ACHN (cell line): ENCODE results near the gene DBH.

Experiments used
- DNase-seq: peaks from one replicate; pipeline ENCODE4 v3.0.0-alpha.2; 2015
- in situ Hi-C: cut with HindIII; loops from 2 replicates; pipeline ENCODE4 v1.10.0; 2017; ENCODE audit warnings: low sequenced_read_pairs, low pct_ligation_motif_present, low pct_unique_long_range_greater_than_20kb

The DBH gene

DNA sequence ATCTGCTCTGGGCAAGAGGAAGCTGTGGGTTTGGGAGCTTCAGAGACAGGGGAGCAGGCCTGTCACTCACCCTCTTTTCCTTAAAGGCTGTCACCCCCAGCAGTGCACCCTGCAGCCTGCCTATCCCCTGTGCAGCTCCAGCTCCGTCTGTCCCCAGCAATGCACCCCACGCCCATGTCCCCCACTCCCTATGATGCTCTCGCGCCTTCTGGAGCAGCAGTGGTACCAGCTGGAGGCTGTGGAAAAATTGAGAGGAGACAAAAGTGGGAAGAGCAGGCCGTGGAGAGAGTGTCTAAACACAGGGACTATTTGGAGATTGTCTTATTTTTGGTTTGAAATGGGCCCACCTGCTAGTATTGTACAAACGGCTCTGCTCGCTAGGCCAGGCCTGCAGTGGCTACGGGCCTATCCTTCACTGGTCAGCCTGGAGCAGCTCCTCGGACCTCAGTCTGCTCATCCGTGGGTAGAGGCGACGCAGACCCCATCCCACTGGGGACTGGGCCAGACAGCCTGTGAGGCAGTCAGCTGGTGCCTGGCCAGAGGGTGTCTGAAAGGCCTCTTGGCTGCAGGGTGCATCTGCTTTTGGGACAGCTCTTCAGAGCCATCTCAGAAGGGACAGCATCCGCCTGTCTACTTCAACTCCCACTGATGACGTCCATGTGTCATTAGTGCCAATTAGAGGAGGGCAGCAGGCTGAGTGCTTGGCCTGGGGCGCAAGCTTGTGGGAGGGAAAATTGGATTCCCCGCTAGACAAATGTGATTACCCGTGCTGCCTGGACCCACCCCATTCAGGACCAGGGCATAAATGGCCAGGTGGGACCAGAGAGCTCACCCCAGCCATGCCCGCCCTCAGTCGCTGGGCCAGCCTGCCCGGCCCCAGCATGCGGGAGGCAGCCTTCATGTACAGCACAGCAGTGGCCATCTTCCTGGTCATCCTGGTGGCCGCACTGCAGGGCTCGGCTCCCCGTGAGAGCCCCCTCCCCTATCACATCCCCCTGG is at the start of gene DBH:
DBH (plus strand) TSS at position 831 of the 999 bp plus-strand sequence; CDS start at position 840, 9 bp downstream.
- DNase-seq: no peak
- in situ Hi-C loops: no loop called here

DNA sequence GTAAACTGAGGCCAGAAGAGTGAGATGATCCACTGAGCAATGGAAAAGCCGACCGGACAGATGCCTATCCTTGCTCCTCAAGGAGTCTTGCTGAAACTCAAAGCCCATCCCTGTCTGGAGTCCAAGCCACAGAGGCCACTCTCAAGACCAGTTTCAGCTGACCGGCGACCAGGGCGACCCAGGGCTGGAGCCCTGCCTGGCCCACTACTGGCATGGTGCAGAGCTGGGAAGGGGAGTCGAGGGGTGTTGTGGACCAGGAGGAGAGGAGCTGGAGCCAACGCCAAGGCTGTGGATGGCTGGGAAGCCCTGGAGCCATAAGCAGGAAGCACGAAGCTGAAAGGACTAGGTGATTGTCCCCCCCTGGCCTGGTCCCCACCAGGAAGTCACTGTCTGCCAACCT is 49.1 kb upstream of the DBH start:
- no peak for DNase-seq
- in situ Hi-C loops: no loop called here

DNA sequence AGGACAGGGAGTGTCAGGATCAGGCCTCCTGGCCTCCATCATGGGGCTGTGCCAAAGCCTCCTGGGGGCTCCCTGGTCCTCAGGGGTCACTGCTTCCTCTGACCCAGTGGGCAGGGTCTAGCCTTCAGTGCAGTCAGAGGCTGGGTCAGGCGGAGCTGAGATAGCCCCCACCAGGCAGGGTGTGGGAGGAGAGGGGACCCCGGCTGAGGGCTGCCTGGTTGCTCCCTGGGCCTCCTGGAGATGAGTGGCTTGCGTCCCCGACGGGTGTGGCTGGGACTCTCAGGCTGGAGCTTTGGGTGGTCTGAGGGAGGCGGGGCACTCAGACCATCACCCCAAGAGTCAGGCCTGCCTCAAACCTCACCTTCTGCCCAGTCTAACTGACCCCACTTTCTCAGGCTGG is 48.7 kb upstream of the DBH start:
- in situ Hi-C loops: no loop called here
- DNase-seq: no peak

- no peak for DNase-seq
- in situ Hi-C loops: no loop called here
Measured at GRCh38 chr9:133589454-133590227, 46.5 kb upstream of the DBH start.

DNA sequence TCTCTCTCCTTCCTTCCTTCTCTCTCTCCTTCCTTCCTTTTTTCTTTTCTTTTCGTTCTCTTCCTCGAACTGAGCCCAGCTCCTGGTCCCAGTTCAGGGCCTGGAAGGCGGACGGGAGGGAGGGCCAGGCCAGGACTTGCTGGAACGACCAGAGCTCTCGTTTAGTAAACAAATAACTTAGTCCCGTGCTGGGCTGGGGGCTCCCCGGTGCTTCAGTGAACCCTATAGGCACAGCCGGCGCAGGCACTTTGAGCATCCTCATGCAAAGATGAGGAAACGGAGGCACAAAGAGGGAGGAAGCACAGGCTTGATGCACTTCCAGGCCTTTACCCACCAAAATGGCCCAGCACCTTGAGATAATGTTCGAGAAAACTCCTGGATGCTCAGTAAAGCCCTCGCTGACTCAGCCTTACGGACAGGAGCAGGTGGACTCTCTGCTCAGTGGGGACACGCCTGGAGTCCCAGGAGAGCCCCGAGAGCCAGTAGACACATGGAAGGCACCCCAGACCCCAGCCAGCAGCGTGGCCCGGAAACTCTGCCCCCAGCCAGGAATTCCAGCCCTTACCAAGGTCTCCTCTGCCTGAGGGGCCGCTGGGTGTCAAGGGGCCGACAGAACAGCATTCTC is 45.8 kb upstream of the DBH start:
- in situ Hi-C loops: no loop called here
- no peak for DNase-seq

DNA sequence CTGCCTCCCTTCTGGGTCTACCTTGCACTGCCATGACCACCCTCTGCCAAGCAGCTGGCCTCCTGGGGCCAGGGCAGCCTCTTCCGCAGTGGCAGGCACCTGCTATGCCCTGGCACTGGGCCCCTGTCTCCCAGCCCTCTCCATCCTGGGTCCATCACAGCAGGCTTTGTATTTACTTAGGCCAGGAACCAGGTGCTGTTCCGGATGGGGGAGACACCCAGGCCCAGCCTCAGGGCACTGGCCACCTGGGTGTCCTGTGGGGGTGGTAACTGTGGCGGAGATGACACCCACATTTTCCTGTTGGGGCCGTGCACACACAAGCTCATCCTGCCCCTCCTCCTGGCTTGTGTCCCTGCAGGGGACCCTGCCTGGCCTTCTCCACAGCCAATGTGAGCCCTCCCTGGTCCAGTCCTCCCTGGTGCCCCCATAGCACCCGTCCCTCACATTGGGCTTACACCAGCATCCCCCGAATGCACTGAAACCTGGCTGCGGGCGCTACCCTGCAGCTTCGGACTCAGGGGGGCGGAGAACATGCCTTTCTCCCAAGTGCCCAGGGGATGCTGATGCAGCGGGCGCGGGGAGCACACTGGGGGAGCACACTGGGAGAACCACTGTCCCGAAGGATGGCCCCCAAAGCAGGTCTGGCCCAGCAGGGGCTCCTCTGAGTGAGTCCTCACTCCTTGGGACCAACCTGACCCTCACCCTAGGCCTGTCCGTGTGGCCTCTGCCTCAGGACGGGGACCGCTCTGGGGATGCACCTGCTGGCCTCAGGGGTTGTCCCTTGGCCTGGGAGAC is 44.9 kb upstream of the DBH start:
- in situ Hi-C loops: no loop called here
- no peak for DNase-seq

DNA sequence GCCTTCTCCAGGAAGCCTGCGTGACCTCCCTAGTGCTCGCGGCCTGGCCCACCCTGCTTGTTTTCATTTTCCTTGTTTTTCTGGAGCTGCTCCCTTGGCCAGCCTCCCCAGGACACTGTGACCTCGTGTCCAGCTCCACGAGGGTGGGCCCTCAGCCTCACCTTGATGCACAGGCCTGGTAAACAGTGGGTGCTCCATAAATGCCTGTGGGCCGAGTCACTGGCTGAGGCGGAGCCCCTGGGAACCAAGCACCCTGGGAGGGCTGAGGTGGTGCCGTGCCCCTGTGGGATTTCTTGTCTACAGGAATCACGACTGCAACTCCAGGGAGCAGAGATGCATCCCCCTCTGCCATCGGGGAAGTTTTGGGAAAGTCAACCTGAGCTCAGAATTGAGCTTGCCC is 44.2 kb upstream of the DBH start:
- in situ Hi-C loops: no loop called here
- DNase-seq: no peak

DNA sequence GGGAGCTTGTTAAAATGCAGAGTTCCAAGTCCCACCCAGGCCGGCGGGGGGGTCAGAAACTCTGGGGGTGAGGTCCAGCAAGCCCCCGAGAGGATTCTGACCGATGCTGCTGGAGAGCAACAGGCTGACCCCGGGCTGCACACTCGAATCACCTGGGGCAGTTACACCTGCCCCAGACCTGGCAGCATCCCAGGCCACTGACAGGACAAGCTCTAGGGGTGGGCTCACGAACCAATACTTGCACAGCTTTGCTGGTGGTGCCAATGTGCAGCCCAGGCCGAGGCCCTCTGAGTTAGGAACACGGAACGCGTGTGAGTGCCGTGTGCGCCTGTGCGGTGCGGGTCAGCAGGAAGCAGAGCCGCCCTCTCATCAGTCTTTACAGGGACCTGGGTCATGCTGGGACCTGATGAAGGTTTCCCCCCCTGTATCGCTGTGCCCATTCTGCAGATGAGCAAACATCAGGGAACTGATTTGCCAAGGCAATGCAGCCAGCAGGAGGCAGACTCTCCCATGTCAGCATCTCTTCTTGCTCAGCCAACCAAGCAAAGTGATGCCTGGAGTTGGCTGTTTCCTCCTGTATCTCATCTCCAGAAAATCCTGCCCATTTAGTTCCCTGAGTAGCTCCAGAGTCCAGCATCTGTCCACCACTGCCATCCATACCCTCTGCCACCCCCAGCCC is 43.3 kb upstream of the DBH start:
- no peak for DNase-seq
- in situ Hi-C loops: no loop called here

- DNase-seq: no peak
- in situ Hi-C loops: no loop called here
Measured at GRCh38 chr9:133593587-133594253, 42.4 kb upstream of the DBH start.

DNA sequence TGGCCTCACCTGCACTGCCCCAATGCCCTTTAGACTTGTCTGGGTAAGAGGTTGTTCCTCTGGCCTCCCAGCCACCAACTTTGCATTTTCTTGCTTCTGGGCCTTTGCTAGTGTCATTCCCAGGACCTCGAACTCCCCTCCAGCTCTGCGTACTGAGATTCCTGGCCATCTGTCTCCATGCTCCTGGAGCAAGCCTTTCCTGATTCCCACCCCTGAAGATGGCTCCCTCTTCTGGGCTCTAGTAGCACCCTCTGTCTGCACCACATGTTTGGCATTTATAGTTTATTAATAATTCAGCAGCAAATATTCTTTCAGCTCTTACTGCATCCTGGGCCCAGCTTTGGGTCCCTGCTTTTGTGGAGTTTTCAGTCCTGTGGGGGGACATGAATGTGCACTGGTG is 41.9 kb upstream of the DBH start:
- no peak for DNase-seq
- in situ Hi-C loops: no loop called here

DNA sequence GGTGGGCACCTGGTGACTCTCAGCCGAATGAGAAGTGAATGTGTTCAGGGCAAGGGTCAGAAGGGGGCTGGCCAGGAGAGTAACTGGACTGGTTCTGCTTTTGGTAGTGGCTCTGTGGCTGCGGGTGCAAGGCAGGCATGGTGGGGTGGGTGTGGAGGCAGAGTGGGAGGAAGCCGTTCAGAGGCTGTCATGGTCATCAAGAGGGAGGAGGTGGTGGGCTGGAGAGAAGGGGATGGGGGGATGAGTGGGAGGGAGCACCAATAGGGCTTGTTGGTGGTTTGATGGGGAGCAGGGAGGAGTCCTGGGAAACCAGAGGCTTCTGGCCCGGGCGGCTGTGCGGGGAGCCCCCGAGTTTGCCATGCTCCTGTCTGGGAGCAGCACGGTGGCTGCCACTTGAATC is 40.3 kb upstream of the DBH start:
- DNase-seq: no peak
- in situ Hi-C loops: no loop called here

DNA sequence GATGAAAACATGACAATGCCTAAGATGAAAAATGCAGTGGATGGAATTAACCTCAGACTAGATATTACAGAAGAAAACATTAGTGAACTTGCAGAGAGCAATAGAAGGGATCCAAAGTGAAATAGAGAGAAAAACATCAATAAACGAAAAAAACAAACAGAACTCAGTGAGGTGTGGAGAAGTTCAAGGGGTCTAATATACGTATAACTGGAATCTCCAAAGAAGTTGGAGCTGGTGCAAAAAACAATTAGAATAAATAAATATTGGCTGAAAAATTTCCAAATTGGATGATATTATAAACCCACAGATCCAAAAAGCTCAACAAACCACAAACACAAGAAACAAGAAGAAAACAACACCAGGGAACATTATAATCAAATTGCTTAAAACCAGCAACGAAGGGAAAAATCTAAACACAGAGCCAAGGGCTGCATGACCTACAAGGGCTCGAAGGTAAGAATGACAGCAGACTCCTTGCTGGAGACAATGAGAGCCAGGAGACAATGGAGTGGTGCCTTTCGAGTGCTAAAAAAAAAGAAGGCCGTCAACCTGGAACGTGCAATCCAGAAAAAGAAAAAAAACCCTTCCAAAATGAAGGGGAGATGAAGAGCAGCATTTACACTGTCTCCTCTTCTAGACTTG is 38.7 kb upstream of the DBH start:
- in situ Hi-C loops: no loop called here
- DNase-seq: peak; percentile 14

GRCh38 chr9:133598978-133599377 is 37.2 kb upstream of the DBH start:
- in situ Hi-C loops: no loop called here

GRCh38 chr9:133599470-133600173 is 36.5 kb upstream of the DBH start:
- no peak for DNase-seq
- in situ Hi-C loops: no loop called here

More at GRCh38 chr9:133598978-133599377, 37.2 kb upstream of the DBH start:
- DNase-seq: no peak

GRCh38 chr9:133600739-133601138 is 35.4 kb upstream of the DBH start:
- DNase-seq: no peak
- in situ Hi-C loops: no loop called here

- DNase-seq: no peak
- in situ Hi-C loops: no loop called here
Measured at GRCh38 chr9:133601746-133602145, 34.4 kb upstream of the DBH start.
